B cell (primary cell): ENCODE measurements around the gene PINK1. TPM values are rescaled to one million over a fixed set of nuclear protein-coding genes. Genes with fewer than 3 reads are reported as not detected.

Experiments used
- ATAC-seq: fragments of 200-7000 bp; cut with Tn5 transposase; one replicate; pipeline ENCODE4 v1.10.0; 2021; ENCODE audit warnings: low read depth, mild to moderate bottlenecking, moderate number of reproducible peaks, moderate library complexity
- CTCF ChIA-PET: fragments of 350-600 bp; sonication (Branson Sonifier 250); formaldehyde crosslinking; loops from one replicate; lab custom pipeline; 2021; ENCODE audit warnings: antibody characterized with exemption, inconsistent platforms; lab: Charles Lee
- POLR2A ChIA-PET: fragments of 350-600 bp; sonication (Branson Sonifier 250); formaldehyde crosslinking; loops from one replicate; lab custom pipeline; 2021; ENCODE audit warnings: antibody characterized with exemption; lab: Charles Lee
- DNase-seq: peaks from one replicate; pipeline ENCODE4 v3.0.0; 2013
- H2AFZ ChIP-seq: 2 replicates; pipeline ENCODE4 v1.6.1; 2012; ENCODE audit warnings: mild to moderate bottlenecking, low read depth, low read length; ENCODE audit not compliant: insufficient read depth, poor library complexity, severe bottlenecking
- H3K27ac ChIP-seq, 2 donors: 1 replicate in 1 of 2; 2 replicates in 1 of 2; pipeline ENCODE4 v1.5.1; 2012 to 2013; ENCODE audit warnings: low read length in 2 of 2, mild to moderate bottlenecking in 2 of 2, moderate library complexity in 1 of 2
- H3K27me3 ChIP-seq, 4 experiments: fragments of 200-600 bp in 1 of 4; sonication (generic) in 1 of 4; replicated peaks in 1 of 4; 1 replicate in 2 of 4; 2 replicates in 2 of 4; pipeline versions ENCODE4 v1.6.1 to v1.7.0; 2013 to 2016; ENCODE audit warnings: low read length in 3 of 4, mild to moderate bottlenecking in 2 of 4, mixed read lengths in 1 of 4, moderate library complexity in 1 of 4; ENCODE audit not compliant: insufficient read depth in 4 of 4, control insufficient read depth in 3 of 4; ENCODE audit errors: control extremely low read depth in 1 of 4
- H3K36me3 ChIP-seq, 2 experiments: replicated peaks in 1 of 2; 1 replicate in 1 of 2; 2 replicates in 1 of 2; pipeline versions ENCODE4 v1.6.1 to v1.7.1; 2013; ENCODE audit warnings: low read length in 1 of 2; ENCODE audit not compliant: insufficient read depth in 2 of 2, control insufficient read depth in 1 of 2; ENCODE audit errors: control extremely low read depth in 1 of 2, extremely low read depth in 1 of 2
- H3K4me1 ChIP-seq, 2 donors: fragments of 200-600 bp in 1 of 2; sonication (generic) in 1 of 2; 1 replicate in 1 of 2; 2 replicates in 1 of 2; pipeline versions ENCODE4 v1.5.1 to v1.6.1; 2013 to 2017; ENCODE audit warnings: low read length in 2 of 2; ENCODE audit not compliant: control insufficient read depth in 2 of 2, insufficient read depth in 2 of 2
- H3K4me2 ChIP-seq: replicated peaks from 2 replicates; pipeline ENCODE3; 2012; ENCODE audit warnings: mild to moderate bottlenecking, low read depth, low read length; ENCODE audit not compliant: poor library complexity, severe bottlenecking
- H3K4me3 ChIP-seq, 5 experiments: fragments of 200-600 bp in 1 of 5; sonication (generic) in 1 of 5; 1 replicate in 3 of 5; 2 replicates in 2 of 5; pipeline versions ENCODE4 v1.5.1 to v1.7.0; 2011 to 2016; ENCODE audit warnings: low read length in 4 of 5, mild to moderate bottlenecking in 4 of 5, low read depth in 2 of 5, control low read depth in 1 of 5, moderate library complexity in 1 of 5; ENCODE audit not compliant: insufficient read depth in 1 of 5; ENCODE audit errors: control extremely low read depth in 1 of 5, extremely low read depth in 1 of 5
- H3K79me2 ChIP-seq: fragments of 200-600 bp; sonication (generic); one replicate; pipeline ENCODE4 v1.6.0; 2016; ENCODE audit warnings: low read length; ENCODE audit not compliant: control insufficient read depth, insufficient read depth
- H3K9ac ChIP-seq: fragments of 200-600 bp; sonication (generic); 2 replicates; pipeline ENCODE4 v1.6.1; 2017; ENCODE audit warnings: mild to moderate bottlenecking, low read length, moderate library complexity
- H3K9me3 ChIP-seq, 3 donors: one replicate each; pipeline versions ENCODE4 v1.6.1 to v1.7.1; 2013; ENCODE audit warnings: low read length in 2 of 3; ENCODE audit not compliant: control insufficient read depth in 2 of 3, insufficient read depth in 1 of 3; ENCODE audit errors: control extremely low read depth in 1 of 3
- H4K20me1 ChIP-seq: 2 replicates; pipeline ENCODE4 v1.6.0; 2012; ENCODE audit warnings: mild to moderate bottlenecking, low read length; ENCODE audit not compliant: insufficient read depth, control insufficient read depth, poor library complexity, severe bottlenecking
- H3K27ac Mint-ChIP-seq: one replicate; pipeline ENCODE4 v1.8.0; 2021; ENCODE audit warnings: mixed read lengths
- H3K27me3 Mint-ChIP-seq: one replicate; pipeline ENCODE4 v1.8.0; 2021; ENCODE audit warnings: mixed read lengths
- H3K4me1 Mint-ChIP-seq: one replicate; pipeline ENCODE4 v1.8.0; 2021; ENCODE audit warnings: mixed read lengths
- H3K4me3 Mint-ChIP-seq: one replicate; pipeline ENCODE4 v1.8.0; 2021; ENCODE audit warnings: mixed read lengths
- H3K9me3 Mint-ChIP-seq: one replicate; pipeline ENCODE4 v1.8.0; 2022; ENCODE audit warnings: mixed read lengths; ENCODE audit not compliant: insufficient read depth
- CTCF ChIP-seq: fragments of 200-600 bp; IDR thresholded peaks from one replicate; pipeline ENCODE4 v1.8.0; 2022; ENCODE audit warnings: antibody characterized with exemption, mild to moderate bottlenecking
- EZH2 ChIP-seq: IDR thresholded peaks from 2 replicates; pipeline ENCODE4 v1.6.1; 2012; ENCODE audit warnings: borderline replicate concordance, low read depth, mild to moderate bottlenecking, moderate library complexity, low read length; ENCODE audit not compliant: insufficient read depth, poor library complexity, severe bottlenecking
- WGBS: methylation state at CpG from one replicate; pipeline ENCODE4 v1.1.5; 2013; ENCODE audit warnings: missing lambda C conversion rate; ENCODE audit not compliant: insufficient coverage; 5-methylcytosine and 5-hydroxymethylcytosine counted together
- intact Hi-C: fragments of 100-400 bp; cut with micrococcal nuclease; formaldehyde crosslinking; loops from one replicate; pipeline ENCODE4 v1.10.0; 2022
- polyA plus RNA-seq: library from polyadenylated mRNA; depleted of rRNA; stranded (reverse); fragments of >200 nt; gene quantifications from 2 replicates; pipeline ENCODE4 v1.2.3, GENCODE V29; 2012
- total RNA-seq, 2 donors: library from RNA; stranded (reverse); fragments of 120-200 nt in 1 of 2; gene quantifications; 1 replicate in 1 of 2; 2 replicates in 1 of 2; pipeline versions ENCODE4 v1.2.3 to v1.2.4, GENCODE V29; 2013 to 2022

The PINK1 gene
- total and polyA plus RNA-seq, 2 donors (not counting 1 experiment from before 2014, with no cell fraction given) = 5.8 to 14.3 TPM

- no peak for DNase-seq
- no peak for ATAC-seq
- H3K4me1 ChIP-seq = no peaks in the 10 kb centered on the region
- no peaks in the 10 kb centered on the region for H3K27me3 ChIP-seq
- H3K9me3 ChIP-seq = no peaks in the 10 kb centered on the region
- no peak overlapping the region for H3K4me3 ChIP-seq
- ChIA-PET POLR2A (interaction anchor here (0.6 kb wide), 1 partner anchor 586 kb away, joined by 5 read pairs; no protein-coding TSS in a partner anchor), CTCF (interaction anchor here (3.6 kb wide), 1 partner anchor 12 kb away, joined by 15 read pairs; the partner anchor contains the start of gene PINK1)
- H3K27ac ChIP-seq = no peak overlapping the region
- intact Hi-C loops = no loop called here
- TF ChIP-seq EZH2 = no peak
- TF ChIP-seq CTCF = no peak
- no peak overlapping the region for H3K4me2 ChIP-seq
- H3K79me2 ChIP-seq = no peaks in the 10 kb centered on the region
- Mint-ChIP-seq H3K4me3 (no peak overlapping the region), H3K9me3 (no peaks in the 10 kb centered on the region), H3K4me1 (no peaks in the 10 kb centered on the region), H3K27me3 (no peaks in the 10 kb centered on the region), H3K27ac (no peak overlapping the region)
- 89% methylated on average over 11 of the region's 14 CpGs for WGBS
- H2AFZ ChIP-seq = no peak overlapping the region
- H3K36me3 ChIP-seq = peaks cover 5 to 32% of the 10 kb centered on the region in 2 experiments
- no peaks in the 10 kb centered on the region for H4K20me1 ChIP-seq
- no peak overlapping the region for H3K9ac ChIP-seq
Observed at GRCh38 chr1:20645414-20645813, 12.2 kb downstream of the PINK1 start.

- intact Hi-C loops = no loop called here
- POLR2A ChIA-PET = no interaction called here
- DNase-seq = no peak
- no peaks in the 10 kb centered on the region for H3K9me3 ChIP-seq
- no peak for ATAC-seq
- no peak overlapping the region for H3K27ac Mint-ChIP-seq
- H3K36me3 ChIP-seq = peaks cover 7 to 58% of the 10 kb centered on the region in 2 experiments
- H3K79me2 ChIP-seq = no peaks in the 10 kb centered on the region
- H3K4me1 ChIP-seq = no peaks in the 10 kb centered on the region
- H3K27me3 Mint-ChIP-seq = no peaks in the 10 kb centered on the region
- H3K4me1 Mint-ChIP-seq = no peaks in the 10 kb centered on the region
- H3K9me3 Mint-ChIP-seq = no peaks in the 10 kb centered on the region
- 96% methylated on average over 13 of the region's 13 CpGs for WGBS
- H3K4me3 ChIP-seq = no peak overlapping the region
- H3K27ac ChIP-seq = no peak overlapping the region
- no peak overlapping the region for H3K9ac ChIP-seq
- CTCF ChIA-PET = interaction anchor here (3.6 kb wide), 1 partner anchor 15 kb away, joined by 15 read pairs; the partner anchor contains the start of gene PINK1
- H3K27me3 ChIP-seq = no peaks in the 10 kb centered on the region
- no peak overlapping the region for H3K4me2 ChIP-seq
- TF ChIP-seq CTCF (no peak), EZH2 (no peak)
- H4K20me1 ChIP-seq = no peaks in the 10 kb centered on the region
- no peak overlapping the region for H3K4me3 Mint-ChIP-seq
- H2AFZ ChIP-seq = no peak overlapping the region
Observed at GRCh38 chr1:20648438-20648837, 15.2 kb downstream of the PINK1 start.
